Liver (tissue), 9 donors: ENCODE results near the gene STIM1. TPM values are rescaled to one million over a fixed set of nuclear protein-coding genes. Genes with fewer than 3 reads are reported as not detected.

ENCODE experiments used
- DNase-seq: peaks from one replicate; pipeline ENCODE4 v3.0.0-alpha.2; 2017; ENCODE audit warnings: low spot score
- H3K27ac ChIP-seq, 2 donors: one replicate each; pipeline ENCODE4 v1.7.0; 2013; ENCODE audit warnings: inconsistent platforms in 2 of 2, low read length in 2 of 2, control low read depth in 1 of 2, low read depth in 1 of 2, mild to moderate bottlenecking in 1 of 2
- H3K27me3 ChIP-seq, 4 donors: one replicate each; pipeline versions ENCODE4 v1.6.1 to v1.7.0; 2013; ENCODE audit warnings: low read length in 3 of 4, inconsistent platforms in 1 of 4, mild to moderate bottlenecking in 1 of 4, moderate library complexity in 1 of 4; ENCODE audit not compliant: control insufficient read depth in 4 of 4, insufficient read depth in 4 of 4
- H3K36me3 ChIP-seq, 4 donors: one replicate each; pipeline versions ENCODE4 v1.6.1 to v1.7.0; 2013; ENCODE audit warnings: low read length in 3 of 4, mild to moderate bottlenecking in 3 of 4, low read depth in 1 of 4, moderate library complexity in 1 of 4; ENCODE audit not compliant: control insufficient read depth in 4 of 4, insufficient read depth in 3 of 4
- H3K4me1 ChIP-seq, 4 donors: one replicate each; pipeline versions ENCODE4 v1.6.1 to v1.7.0; 2013; ENCODE audit warnings: low read length in 3 of 4, mild to moderate bottlenecking in 3 of 4, moderate library complexity in 1 of 4; ENCODE audit not compliant: control insufficient read depth in 4 of 4, insufficient read depth in 4 of 4
- H3K4me3 ChIP-seq, 3 donors: one replicate each; pipeline versions ENCODE4 v1.6.1 to v1.7.0; 2013; ENCODE audit warnings: low read length in 3 of 3, control low read depth in 1 of 3, low read depth in 1 of 3, mild to moderate bottlenecking in 1 of 3
- H3K9ac ChIP-seq, 2 donors: one replicate each; pipeline ENCODE4 v1.7.0; 2013; ENCODE audit warnings: low read length in 2 of 2, mild to moderate bottlenecking in 2 of 2, moderate library complexity in 2 of 2, control low read depth in 1 of 2, low read depth in 1 of 2
- H3K9me3 ChIP-seq, 4 donors: one replicate each; pipeline versions ENCODE4 v1.6.1 to v1.7.0; 2013; ENCODE audit warnings: low read length in 3 of 4; ENCODE audit not compliant: control insufficient read depth in 4 of 4
- ATF3 ChIP-seq: IDR thresholded peaks from 2 replicates; pipeline ENCODE4 v1.6.1; 2016; ENCODE audit warnings: antibody characterized with exemption
- CTCF ChIP-seq: fragments of 150-350 bp; IDR thresholded peaks from 2 replicates; pipeline ENCODE4 v1.5.1; 2017; ENCODE audit warnings: improper control_type of control experiment, low read depth, low read length; ENCODE audit not compliant: missing input control
- EGR1 ChIP-seq, 2 donors: IDR thresholded peaks; 2 replicates each; pipeline ENCODE4 v1.6.1; 2016 to 2018; ENCODE audit warnings: antibody characterized with exemption in 2 of 2, low read depth in 2 of 2
- FOXA2 ChIP-seq: IDR thresholded peaks from 2 replicates; pipeline ENCODE4 v1.6.1; 2016; ENCODE audit warnings: antibody characterized with exemption
- GABPA ChIP-seq, 2 donors: IDR thresholded peaks in 1 of 2; conservative IDR thresholded peaks in 1 of 2; 2 replicates each; pipeline ENCODE4 v1.6.1; 2016; ENCODE audit warnings: antibody characterized with exemption in 2 of 2, mild to moderate bottlenecking in 1 of 2, moderate library complexity in 1 of 2
- HNF4G ChIP-seq: IDR thresholded peaks from 2 replicates; pipeline ENCODE4 v1.6.1; 2016; ENCODE audit warnings: antibody characterized with exemption
- JUND ChIP-seq, 2 donors: IDR thresholded peaks; 2 replicates each; pipeline ENCODE4 v1.6.1; 2016; ENCODE audit warnings: antibody characterized with exemption in 2 of 2
- MAX ChIP-seq: IDR thresholded peaks from 2 replicates; pipeline ENCODE4 v1.6.1; 2016; ENCODE audit warnings: antibody characterized with exemption
- NR2F2 ChIP-seq: IDR thresholded peaks from 2 replicates; pipeline ENCODE4 v1.6.1; 2016; ENCODE audit warnings: antibody characterized with exemption
- RAD21 ChIP-seq, 2 donors: IDR thresholded peaks; 2 replicates each; pipeline ENCODE4 v1.6.1; 2016; ENCODE audit warnings: antibody characterized with exemption in 2 of 2, mild to moderate bottlenecking in 2 of 2
- RXRA ChIP-seq, 2 donors: IDR thresholded peaks; 2 replicates each; pipeline ENCODE4 v1.6.1; 2017 to 2018; ENCODE audit warnings: antibody characterized with exemption in 2 of 2, mild to moderate bottlenecking in 1 of 2
- SP1 ChIP-seq: IDR thresholded peaks from 2 replicates; pipeline ENCODE4 v1.6.1; 2018; ENCODE audit warnings: antibody characterized with exemption, mild to moderate bottlenecking
- TAF1 ChIP-seq: conservative IDR thresholded peaks from 2 replicates; pipeline ENCODE4 v1.6.1; 2016; ENCODE audit warnings: antibody characterized with exemption, mild to moderate bottlenecking
- WGBS: extraction: QIAGEN DNeasy Blood & Tissue Kit; methylation state at CpG from one replicate; pipeline ENCODE4 v1.1.7; 2013; 5-methylcytosine and 5-hydroxymethylcytosine counted together
- polyA plus RNA-seq, 2 donors: library from polyadenylated mRNA; stranded (reverse) in 1 of 2; unstranded in 1 of 2; fragments of 200-250 nt in 1 of 2; fragments of >200 nt in 1 of 2; fragmentation: Nextera tagmentation in 1 of 2; extraction: Ambion mirVana in 1 of 2; gene quantifications; one replicate each; pipeline versions ENCODE4 v1.2.1 to v1.2.3, GENCODE V29; 2013 to 2015
- total RNA-seq, 2 donors: library from RNA; depleted of rRNA; stranded (reverse); fragments of >200 nt; gene quantifications; one replicate each; pipeline ENCODE4 v1.2.3, GENCODE V29; 2014
- TF ChIP-seq, protein P1 (sequence below): IDR thresholded peaks from 2 replicates; pipeline ENCODE4 v1.6.1; 2016; ENCODE audit warnings: antibody characterized with exemption
- TF ChIP-seq, protein P2 (sequence below): IDR thresholded peaks from 2 replicates; pipeline ENCODE4 v1.6.1; 2016; ENCODE audit warnings: antibody characterized with exemption, mild to moderate bottlenecking
- donor health status: healthy.
- donor health status: healthy.
- donor health status: healthy.
- donor health status: healthy.
- donor health status: healthy.

STIM1 gene
- total and polyA plus RNA-seq, 4 donors, result 19.7 to 42.9 (median 25.1) TPM

DNA sequence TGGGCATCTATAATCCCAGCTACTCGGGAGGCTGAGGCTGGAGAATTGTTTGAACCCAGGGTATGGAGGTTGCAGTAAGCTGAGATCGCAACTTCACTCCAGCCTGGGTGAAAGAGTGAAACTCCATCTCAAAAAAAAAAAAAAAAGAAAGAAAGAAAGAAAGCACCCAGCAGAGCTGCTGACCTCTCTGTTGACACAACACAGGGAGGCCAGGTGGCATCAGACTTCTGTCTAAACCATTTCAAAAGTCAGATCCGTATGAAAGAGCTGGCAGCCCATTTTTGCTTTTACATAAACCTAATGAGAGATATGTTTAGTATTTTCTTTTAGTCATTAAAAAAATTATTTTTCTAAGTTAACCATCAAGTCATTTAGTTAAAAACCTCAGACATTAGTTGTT, 174.7 kb downstream of the STIM1 start (continued):
- TF ChIP-seq CTCF, result no peak

DNA sequence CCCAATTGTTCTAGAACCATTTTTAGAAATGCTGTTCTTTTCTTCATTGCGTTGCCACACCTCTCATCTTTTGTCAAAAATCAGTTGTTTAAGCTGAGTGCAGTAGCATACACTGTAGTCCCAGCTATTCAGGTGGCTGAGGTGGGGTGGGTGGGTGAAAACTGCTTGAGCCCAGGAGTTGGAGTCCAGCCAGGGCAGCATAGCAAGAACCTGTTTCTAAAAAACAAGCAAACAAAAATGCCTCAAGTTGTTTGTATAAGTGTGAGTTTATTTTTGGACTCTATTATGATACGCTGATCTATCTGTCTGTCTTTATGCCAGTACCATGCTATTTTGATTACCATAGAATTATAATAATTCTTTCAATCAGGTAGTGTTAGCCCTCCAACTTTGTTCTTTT, 176.6 kb downstream of the STIM1 start:
- no peaks in the 10 kb centered on the region for H3K36me3 ChIP-seq
- no peak overlapping the region for H3K9ac ChIP-seq
- no peak for TF ChIP-seq HNF4G
- no peak for TF ChIP-seq TAF1
- TF ChIP-seq, protein P1, sequence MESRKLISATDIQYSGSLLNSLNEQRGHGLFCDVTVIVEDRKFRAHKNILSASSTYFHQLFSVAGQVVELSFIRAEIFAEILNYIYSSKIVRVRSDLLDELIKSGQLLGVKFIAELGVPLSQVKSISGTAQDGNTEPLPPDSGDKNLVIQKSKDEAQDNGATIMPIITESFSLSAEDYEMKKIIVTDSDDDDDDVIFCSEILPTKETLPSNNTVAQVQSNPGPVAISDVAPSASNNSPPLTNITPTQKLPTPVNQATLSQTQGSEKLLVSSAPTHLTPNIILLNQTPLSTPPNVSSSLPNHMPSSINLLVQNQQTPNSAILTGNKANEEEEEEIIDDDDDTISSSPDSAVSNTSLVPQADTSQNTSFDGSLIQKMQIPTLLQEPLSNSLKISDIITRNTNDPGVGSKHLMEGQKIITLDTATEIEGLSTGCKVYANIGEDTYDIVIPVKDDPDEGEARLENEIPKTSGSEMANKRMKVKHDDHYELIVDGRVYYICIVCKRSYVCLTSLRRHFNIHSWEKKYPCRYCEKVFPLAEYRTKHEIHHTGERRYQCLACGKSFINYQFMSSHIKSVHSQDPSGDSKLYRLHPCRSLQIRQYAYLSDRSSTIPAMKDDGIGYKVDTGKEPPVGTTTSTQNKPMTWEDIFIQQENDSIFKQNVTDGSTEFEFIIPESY, result no peak
- no peak for TF ChIP-seq EGR1 (IDR thresholded peaks at IDR 0.05; ENCODE audit: low read depth in 2 of 2)
- no peak for TF ChIP-seq SP1
- TF ChIP-seq ATF3, result no peak
- TF ChIP-seq, protein P2, sequence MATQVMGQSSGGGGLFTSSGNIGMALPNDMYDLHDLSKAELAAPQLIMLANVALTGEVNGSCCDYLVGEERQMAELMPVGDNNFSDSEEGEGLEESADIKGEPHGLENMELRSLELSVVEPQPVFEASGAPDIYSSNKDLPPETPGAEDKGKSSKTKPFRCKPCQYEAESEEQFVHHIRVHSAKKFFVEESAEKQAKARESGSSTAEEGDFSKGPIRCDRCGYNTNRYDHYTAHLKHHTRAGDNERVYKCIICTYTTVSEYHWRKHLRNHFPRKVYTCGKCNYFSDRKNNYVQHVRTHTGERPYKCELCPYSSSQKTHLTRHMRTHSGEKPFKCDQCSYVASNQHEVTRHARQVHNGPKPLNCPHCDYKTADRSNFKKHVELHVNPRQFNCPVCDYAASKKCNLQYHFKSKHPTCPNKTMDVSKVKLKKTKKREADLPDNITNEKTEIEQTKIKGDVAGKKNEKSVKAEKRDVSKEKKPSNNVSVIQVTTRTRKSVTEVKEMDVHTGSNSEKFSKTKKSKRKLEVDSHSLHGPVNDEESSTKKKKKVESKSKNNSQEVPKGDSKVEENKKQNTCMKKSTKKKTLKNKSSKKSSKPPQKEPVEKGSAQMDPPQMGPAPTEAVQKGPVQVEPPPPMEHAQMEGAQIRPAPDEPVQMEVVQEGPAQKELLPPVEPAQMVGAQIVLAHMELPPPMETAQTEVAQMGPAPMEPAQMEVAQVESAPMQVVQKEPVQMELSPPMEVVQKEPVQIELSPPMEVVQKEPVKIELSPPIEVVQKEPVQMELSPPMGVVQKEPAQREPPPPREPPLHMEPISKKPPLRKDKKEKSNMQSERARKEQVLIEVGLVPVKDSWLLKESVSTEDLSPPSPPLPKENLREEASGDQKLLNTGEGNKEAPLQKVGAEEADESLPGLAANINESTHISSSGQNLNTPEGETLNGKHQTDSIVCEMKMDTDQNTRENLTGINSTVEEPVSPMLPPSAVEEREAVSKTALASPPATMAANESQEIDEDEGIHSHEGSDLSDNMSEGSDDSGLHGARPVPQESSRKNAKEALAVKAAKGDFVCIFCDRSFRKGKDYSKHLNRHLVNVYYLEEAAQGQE, result no peak
- peaks cover 0 to 3% (median 0%) of the 10 kb centered on the region in 4 donors for H3K4me1 ChIP-seq
- no peak overlapping the region for H3K4me3 ChIP-seq
- no peaks in the 10 kb centered on the region for H3K9me3 ChIP-seq
- H3K27me3 ChIP-seq, result no peaks in the 10 kb centered on the region
- no peak overlapping the region for H3K27ac ChIP-seq
- 98% methylated on average over 2 of the region's 2 CpGs for WGBS
- no peak for DNase-seq

GRCh38 chr11:4035985-4036384, 180.5 kb downstream of the STIM1 start:
- H3K9me3 ChIP-seq, result no peaks in the 10 kb centered on the region
- TF ChIP-seq TAF1 (no peak), RXRA (IDR thresholded peaks at IDR 0.05) (no peak), JUND (IDR thresholded peaks at IDR 0.05) (no peak), MAX (no peak), NR2F2 (no peak), RAD21 (IDR thresholded peaks at IDR 0.05) (no peak), FOXA2 (no peak), GABPA (IDR thresholded peaks at IDR 0.05 in 1 of 2, conservative IDR thresholded peaks at IDR 0.05 in 1 of 2) (no peak), ATF3 (no peak), SP1 (no peak)
- TF ChIP-seq, protein P2, result no peak
- TF ChIP-seq, protein P1, result no peak

More at GRCh38 chr11:4035985-4036384, 180.5 kb downstream of the STIM1 start:
- 96% methylated on average over 4 of the region's 4 CpGs for WGBS
- no peak overlapping the region for H3K4me3 ChIP-seq
- H3K9ac ChIP-seq, result no peak overlapping the region
- no peaks in the 10 kb centered on the region for H3K4me1 ChIP-seq
- H3K36me3 ChIP-seq, result no peaks in the 10 kb centered on the region
- H3K27me3 ChIP-seq, result no peaks in the 10 kb centered on the region
- DNase-seq, result no peak
- no peak overlapping the region for H3K27ac ChIP-seq
